Measurements from ENCODE around the gene SLC5A4.
"Not testable (repeated sequence)": the region's sequence is repeated elsewhere in the genome, so short reads cannot be mapped to it uniquely, and the experiment has no call there.

SLC5A4 gene

DNA sequence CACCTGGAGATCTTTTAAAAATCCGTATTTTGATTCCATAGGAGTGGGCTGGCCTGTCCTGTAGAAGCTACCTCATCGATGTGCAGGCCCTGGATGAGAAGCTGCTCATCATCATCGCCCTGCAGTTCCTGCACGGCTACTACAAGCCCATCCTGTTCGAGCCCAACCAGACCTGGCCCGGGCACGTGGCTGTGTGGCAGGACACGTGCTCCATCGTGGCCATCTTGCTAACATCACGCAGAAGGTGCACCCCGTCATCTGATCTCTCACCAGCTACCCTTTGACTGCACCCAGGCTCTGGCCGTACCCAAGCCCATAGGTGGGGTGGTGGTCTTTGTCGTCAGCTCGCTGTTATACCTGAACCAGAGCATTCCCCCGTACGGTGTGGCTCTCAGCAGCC, 14.2 kb upstream of the SLC5A4 start:
- TF ChIP-seq, protein P1, sequence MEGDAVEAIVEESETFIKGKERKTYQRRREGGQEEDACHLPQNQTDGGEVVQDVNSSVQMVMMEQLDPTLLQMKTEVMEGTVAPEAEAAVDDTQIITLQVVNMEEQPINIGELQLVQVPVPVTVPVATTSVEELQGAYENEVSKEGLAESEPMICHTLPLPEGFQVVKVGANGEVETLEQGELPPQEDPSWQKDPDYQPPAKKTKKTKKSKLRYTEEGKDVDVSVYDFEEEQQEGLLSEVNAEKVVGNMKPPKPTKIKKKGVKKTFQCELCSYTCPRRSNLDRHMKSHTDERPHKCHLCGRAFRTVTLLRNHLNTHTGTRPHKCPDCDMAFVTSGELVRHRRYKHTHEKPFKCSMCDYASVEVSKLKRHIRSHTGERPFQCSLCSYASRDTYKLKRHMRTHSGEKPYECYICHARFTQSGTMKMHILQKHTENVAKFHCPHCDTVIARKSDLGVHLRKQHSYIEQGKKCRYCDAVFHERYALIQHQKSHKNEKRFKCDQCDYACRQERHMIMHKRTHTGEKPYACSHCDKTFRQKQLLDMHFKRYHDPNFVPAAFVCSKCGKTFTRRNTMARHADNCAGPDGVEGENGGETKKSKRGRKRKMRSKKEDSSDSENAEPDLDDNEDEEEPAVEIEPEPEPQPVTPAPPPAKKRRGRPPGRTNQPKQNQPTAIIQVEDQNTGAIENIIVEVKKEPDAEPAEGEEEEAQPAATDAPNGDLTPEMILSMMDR (IDR thresholded peaks at IDR 0.05; ENCODE audit: borderline replicate concordance, control extremely low read depth, extremely low read depth, insufficient read depth, missing control alignments), result no peak
- no peak for DNase-seq (ENCODE audit: low spot score)
- in situ Hi-C loops (cut with MboI; ENCODE audit: low sequenced_read_pairs, unreplicated experiment), result no loop called here

DNA sequence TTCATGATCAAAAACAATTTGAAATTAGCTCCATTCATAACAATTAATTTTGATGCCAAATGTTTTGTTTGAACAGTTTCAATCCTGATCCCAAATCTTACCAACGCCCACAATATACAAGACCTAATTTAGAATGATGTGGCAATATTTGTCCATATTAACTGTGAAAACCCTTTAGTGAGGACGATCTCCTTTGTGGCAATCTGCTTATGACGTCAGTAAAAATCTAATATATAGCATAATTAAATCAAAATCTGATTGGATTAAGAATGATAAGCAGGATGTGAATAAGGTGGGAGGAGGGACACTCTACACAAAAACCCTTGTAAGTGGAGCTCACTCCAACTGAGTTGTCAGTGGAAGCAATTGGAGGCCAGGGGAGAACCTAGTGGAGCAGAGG, 11.9 kb upstream of the SLC5A4 start:
- no peak for DNase-seq (ENCODE audit: low spot score)
- in situ Hi-C loops (cut with MboI; ENCODE audit: low sequenced_read_pairs, unreplicated experiment), result no loop called here
- TF ChIP-seq, protein P1 (IDR thresholded peaks at IDR 0.05; ENCODE audit: borderline replicate concordance, control extremely low read depth, extremely low read depth, insufficient read depth, missing control alignments), result no peak

DNA sequence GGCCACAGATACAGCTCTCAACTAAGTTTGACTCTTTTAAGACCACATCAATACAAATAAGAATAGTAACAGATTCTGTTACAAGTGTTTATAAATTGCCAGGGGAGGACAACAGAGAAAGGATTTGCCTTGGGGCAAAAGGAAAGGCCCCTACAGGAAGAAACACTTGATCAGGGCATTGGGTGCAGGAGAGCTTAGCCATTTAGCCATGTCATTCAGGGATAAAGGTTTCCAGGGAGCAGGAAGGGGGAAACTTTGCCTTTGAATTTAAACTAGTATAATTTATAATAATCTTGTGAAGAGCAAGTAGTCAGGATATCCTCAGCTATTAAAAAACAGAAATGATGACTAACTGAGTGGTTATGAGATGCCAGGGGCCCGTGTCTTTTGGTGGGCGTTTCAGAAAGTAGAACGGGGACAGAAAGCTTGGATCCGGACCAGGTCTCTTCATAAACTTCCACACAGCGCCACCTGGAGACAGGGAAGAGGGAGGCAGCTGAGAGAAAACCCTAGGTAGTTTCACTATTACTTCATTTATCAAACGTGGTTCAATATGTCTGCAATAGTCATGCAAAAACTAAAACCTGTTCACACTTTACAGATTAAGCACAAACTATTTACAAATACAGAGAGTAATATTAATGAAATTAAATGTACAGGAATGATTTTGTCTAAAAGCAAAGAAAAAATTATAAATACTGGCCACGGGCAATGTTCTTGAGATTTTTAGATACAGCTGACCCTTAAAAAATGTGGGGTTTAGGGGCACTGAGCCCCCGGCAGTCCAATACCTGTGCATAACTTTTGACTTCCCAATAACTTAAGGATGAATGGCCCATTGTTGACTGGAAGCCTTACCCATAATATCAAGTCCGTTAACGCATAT, 11.0 kb upstream of the SLC5A4 start:
- peak; percentile 76 for DNase-seq (ENCODE audit: low spot score)
- in situ Hi-C loops (cut with MboI; ENCODE audit: low sequenced_read_pairs, unreplicated experiment), result no loop called here
- TF ChIP-seq, protein P1 (IDR thresholded peaks at IDR 0.05; ENCODE audit: borderline replicate concordance, control extremely low read depth, extremely low read depth, insufficient read depth, missing control alignments), result peak; percentile 60

DNA sequence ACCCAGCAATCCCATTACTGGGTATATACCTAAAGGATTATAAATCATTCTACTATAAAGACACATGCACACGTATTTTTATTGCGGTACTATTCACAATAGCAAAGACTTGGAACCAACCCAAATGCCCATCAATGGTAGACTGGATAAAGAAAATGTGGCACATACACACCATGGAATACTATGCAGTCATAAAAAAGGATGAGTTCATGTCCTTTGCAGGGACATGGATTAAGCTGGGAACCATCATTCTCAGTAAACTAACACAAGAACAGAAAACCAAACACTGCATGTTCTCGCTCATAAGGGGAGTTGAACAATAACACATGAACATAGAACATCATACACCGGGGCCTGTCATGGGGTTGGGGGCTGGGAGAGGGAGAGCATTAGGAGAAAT, 8.5 kb upstream of the SLC5A4 start:
- in situ Hi-C loops (cut with MboI; ENCODE audit: low sequenced_read_pairs, unreplicated experiment), result not testable (repeated sequence)

DNA sequence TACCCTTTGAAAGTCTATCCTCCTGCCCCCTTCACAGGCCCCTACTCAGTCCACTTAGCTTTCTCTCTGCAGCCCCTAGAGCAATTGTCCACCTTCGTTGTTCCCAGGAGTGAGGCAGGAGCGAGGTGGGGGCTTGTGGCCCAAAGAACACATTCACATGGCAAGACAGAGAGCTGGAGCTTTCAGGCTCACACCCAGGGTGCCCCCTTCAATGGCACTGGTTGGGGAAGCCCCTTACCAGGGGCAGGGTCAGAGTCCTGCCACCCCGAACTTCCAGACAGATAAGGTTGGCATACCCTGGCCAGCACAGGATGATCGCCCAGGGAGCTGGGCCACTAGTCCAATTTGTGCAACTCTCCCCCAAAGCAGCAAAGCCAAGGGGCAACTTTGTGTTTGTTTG, 6.2 kb upstream of the SLC5A4 start:
- in situ Hi-C loops (cut with MboI; ENCODE audit: low sequenced_read_pairs, unreplicated experiment), result no loop called here
- no peak for DNase-seq (ENCODE audit: low spot score)
- TF ChIP-seq, protein P1 (IDR thresholded peaks at IDR 0.05; ENCODE audit: borderline replicate concordance, control extremely low read depth, extremely low read depth, insufficient read depth, missing control alignments), result no peak

More for the DNA sequence above, 8.5 kb upstream of the SLC5A4 start:
- not testable (repeated sequence) for DNase-seq (ENCODE audit: low spot score)

DNA sequence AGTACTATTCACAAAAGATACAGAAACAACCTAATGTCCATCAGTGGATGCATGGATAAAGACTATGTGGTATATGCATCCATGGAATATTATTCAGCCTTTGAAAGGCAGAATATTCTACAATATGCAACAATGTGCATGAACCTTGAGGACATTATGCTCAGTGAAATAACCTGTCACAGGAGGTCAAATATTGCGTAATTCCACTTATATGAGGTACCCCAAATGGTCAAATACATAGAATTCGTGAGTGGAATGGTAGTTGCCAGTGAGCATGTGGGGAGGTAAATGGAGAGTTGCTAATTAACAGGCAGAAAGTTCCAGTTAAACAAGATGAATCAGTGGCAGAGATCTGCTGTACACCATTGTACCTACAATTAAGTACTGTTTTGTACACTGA, 3.6 kb upstream of the SLC5A4 start:
- TF ChIP-seq, protein P1 (IDR thresholded peaks at IDR 0.05; ENCODE audit: borderline replicate concordance, control extremely low read depth, extremely low read depth, insufficient read depth, missing control alignments), result no peak
- no peak for DNase-seq (ENCODE audit: low spot score)
- in situ Hi-C loops (cut with MboI; ENCODE audit: low sequenced_read_pairs, unreplicated experiment), result no loop called here

DNA sequence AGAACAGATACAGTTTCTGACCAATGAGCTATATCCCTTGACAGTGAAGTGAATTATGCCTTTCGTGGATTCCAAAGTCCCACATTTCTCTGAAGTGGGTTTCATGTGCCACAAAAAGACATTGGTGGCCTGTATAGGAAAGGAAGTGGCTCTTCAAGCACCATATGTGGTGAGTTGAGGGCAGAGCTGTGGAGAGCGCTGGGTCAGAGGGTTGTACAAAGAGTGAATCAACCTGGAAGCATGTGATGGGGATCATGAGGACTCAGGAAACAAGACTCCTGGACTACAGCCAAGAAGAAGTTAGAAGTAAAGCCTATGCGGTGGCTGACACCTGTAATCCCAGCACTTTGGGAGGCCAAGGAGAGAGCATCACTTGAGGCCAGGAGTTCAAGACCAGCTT, 579 bp upstream of the SLC5A4 start:
- no peak for DNase-seq (ENCODE audit: low spot score)
- TF ChIP-seq, protein P1 (IDR thresholded peaks at IDR 0.05; ENCODE audit: borderline replicate concordance, control extremely low read depth, extremely low read depth, insufficient read depth, missing control alignments), result no peak
- in situ Hi-C loops (cut with MboI; ENCODE audit: low sequenced_read_pairs, unreplicated experiment), result no loop called here

Data from GM13976 (cell line).